Measurements from ENCODE around the gene ESYT1. TPM values are rescaled to one million over a fixed set of nuclear protein-coding genes. Genes with fewer than 3 reads are reported as not detected.

ESYT1 gene
- total and polyA plus RNA-seq, 9 of the 15 experiments (the other 6 are each of a cell fraction or from before 2014, with no cell fraction given) = 132 to 420 (median 164) TPM

- TF ChIP-seq, protein P1, sequence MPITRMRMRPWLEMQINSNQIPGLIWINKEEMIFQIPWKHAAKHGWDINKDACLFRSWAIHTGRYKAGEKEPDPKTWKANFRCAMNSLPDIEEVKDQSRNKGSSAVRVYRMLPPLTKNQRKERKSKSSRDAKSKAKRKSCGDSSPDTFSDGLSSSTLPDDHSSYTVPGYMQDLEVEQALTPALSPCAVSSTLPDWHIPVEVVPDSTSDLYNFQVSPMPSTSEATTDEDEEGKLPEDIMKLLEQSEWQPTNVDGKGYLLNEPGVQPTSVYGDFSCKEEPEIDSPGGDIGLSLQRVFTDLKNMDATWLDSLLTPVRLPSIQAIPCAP (CRISPR knock-in tag; IDR thresholded peaks at IDR 0.05; ENCODE audit: borderline replicate concordance) = no peak
- no peak for TF ChIP-seq IRF2 (CRISPR knock-in tag; IDR thresholded peaks at IDR 0.05)
- no peak for TF ChIP-seq ZNF766 (CRISPR knock-in tag; conservative IDR thresholded peaks at IDR 0.05)
- no peak for TF ChIP-seq BRCA1 (IDR thresholded peaks at IDR 0.05)
- TF ChIP-seq BRCA1 (CRISPR knock-in tag; IDR thresholded peaks at IDR 0.05) = no peak
- peak; percentile 69 for TF ChIP-seq ZSCAN32 (CRISPR knock-in tag; IDR thresholded peaks at IDR 0.05)
- TF ChIP-seq, protein P2, sequence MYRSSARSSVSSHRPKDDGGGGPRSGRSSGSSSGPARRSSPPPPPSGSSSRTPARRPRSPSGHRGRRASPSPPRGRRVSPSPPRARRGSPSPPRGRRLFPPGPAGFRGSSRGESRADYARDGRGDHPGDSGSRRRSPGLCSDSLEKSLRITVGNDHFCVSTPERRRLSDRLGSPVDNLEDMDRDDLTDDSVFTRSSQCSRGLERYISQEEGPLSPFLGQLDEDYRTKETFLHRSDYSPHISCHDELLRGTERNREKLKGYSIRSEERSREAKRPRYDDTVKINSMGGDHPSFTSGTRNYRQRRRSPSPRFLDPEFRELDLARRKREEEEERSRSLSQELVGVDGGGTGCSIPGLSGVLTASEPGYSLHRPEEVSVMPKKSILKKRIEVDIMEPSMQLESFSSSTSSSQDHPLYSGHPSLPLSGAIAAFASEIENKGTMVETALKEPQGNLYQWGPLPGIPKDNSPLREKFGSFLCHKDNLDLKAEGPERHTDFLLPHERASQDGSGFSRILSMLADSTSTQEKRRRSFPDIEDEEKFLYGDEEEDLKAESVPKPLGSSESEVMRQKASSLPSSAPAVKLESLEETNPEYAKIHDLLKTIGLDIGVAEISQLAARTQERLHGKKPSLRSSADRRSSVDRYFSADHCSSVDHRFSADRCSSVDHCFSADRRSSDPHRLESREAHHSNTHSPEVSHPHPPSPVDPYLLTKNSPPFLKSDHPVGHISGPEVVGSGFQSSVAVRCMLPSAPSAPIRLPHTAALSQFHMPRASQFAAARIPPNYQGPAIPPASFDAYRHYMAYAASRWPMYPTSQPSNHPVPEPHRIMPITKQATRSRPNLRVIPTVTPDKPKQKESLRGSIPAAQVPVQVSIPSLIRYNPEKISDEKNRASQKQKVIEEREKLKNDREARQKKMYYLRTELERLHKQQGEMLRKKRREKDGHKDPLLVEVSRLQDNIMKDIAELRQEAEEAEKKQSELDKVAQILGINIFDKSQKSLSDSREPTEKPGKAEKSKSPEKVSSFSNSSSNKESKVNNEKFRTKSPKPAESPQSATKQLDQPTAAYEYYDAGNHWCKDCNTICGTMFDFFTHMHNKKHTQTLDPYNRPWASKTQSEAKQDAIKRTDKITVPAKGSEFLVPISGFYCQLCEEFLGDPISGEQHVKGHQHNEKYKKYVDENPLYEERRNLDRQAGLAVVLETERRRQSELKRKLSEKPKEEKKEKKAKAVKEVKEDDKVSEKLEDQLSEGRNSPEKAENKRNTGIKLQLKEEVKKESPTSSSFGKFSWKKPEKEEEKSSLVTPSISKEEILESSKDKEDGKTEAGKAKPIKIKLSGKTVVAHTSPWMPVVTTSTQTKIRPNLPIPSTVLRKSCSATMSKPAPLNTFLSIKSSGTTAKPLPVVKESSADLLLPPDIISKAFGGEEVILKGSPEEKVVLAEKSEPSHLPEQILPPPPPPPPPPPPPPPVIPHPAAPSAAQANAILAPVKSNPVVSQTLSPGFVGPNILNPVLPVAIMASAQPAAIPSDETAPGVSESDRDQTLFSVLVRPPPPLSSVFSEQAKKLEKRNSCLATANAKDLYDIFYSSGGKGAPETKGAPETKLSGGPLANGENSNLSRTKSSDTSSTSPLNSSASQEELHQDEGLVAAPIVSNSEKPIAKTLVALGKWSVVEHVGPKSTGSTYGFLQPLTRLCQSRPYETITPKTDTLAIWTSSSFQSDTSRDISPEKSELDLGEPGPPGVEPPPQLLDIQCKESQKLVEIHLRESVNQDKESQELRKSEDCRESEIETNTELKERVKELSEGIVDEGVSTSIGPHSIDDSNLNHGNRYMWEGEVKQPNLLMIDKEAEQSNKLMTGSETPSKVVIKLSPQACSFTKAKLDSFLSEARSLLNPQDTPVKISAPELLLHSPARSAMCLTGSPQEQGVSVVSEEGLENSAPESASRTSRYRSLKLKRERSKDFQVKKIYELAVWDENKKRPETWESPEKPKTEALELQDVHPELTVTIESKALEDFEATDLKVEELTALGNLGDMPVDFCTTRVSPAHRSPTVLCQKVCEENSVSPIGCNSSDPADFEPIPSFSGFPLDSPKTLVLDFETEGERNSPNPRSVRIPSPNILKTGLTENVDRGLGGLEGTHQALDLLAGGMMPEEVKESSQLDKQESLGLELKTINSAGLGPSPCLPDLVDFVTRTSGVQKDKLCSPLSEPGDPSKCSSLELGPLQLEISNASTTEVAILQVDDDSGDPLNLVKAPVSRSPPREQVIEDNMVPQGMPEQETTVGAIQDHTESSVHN (IDR thresholded peaks at IDR 0.05; ENCODE audit: borderline replicate concordance in 1 of 2, low read depth in 1 of 2) = no peak
- TF ChIP-seq E2F8 (IDR thresholded peaks at IDR 0.05; ENCODE audit: low read depth, partially characterized antibody) = no peak
- TF ChIP-seq POLR2A (conservative IDR thresholded peaks at IDR 0.05) = no peak
- TF ChIP-seq E2F6 (IDR thresholded peaks at IDR 0.05; ENCODE audit: borderline replicate concordance in 1 of 2, extremely low read depth in 1 of 2, insufficient read depth in 1 of 2, insufficient read length in 1 of 2, low read depth in 1 of 2, low read length in 1 of 2, poor library complexity in 1 of 2, severe bottlenecking in 1 of 2) = peak in 1 of 2 experiments; percentile 39
- TF ChIP-seq, protein P3, sequence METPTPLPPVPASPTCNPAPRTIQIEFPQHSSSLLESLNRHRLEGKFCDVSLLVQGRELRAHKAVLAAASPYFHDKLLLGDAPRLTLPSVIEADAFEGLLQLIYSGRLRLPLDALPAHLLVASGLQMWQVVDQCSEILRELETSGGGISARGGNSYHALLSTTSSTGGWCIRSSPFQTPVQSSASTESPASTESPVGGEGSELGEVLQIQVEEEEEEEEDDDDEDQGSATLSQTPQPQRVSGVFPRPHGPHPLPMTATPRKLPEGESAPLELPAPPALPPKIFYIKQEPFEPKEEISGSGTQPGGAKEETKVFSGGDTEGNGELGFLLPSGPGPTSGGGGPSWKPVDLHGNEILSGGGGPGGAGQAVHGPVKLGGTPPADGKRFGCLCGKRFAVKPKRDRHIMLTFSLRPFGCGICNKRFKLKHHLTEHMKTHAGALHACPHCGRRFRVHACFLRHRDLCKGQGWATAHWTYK (CRISPR knock-in tag; IDR thresholded peaks at IDR 0.05) = peak; percentile 47; the same call in 1 of the 2 replicates
Measured at GRCh38 chr12:56078931-56079722, 48.9 kb upstream of the ESYT1 start (continued).

Data from K562 (cell line).